ENCODE measurements around the gene SLC16A5.

DNA sequence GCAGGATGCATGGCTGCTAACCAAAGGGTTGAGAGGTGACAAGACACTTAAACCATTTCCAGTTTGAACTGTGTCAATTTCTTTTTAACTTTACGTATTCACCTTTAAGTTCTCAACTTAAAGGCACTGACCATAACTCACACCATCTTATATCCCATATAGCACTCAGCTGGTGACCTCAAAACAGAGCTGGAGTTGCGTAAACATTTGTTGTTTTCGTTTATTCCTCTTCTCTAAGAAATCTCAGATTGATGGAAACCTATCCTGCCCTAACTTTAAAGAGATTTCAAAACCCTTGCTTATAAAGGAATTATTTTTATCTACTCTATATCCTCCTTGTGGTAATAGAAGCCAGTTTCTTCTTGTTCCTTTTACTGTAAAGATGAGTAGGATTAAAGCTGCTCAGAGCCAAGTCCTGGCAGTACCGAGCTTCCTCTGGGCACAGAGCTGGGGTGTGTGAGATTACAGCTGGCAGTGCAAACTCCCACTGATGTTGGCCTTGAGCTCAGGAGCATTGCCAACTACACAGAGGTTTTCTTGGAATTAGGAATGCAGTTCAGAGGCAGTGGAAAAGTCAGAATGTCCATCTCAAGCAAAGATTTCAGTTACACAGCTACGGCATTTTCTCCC, 39.4 kb upstream of the SLC16A5 start:
- TF ChIP-seq POLR2A (IDR thresholded peaks at IDR 0.05) (no peak), POLR2AphosphoS5 (IDR thresholded peaks at IDR 0.05) (no peak), EP300 (IDR thresholded peaks at IDR 0.05) (no peak)
- TF ChIP-seq, protein P1, sequence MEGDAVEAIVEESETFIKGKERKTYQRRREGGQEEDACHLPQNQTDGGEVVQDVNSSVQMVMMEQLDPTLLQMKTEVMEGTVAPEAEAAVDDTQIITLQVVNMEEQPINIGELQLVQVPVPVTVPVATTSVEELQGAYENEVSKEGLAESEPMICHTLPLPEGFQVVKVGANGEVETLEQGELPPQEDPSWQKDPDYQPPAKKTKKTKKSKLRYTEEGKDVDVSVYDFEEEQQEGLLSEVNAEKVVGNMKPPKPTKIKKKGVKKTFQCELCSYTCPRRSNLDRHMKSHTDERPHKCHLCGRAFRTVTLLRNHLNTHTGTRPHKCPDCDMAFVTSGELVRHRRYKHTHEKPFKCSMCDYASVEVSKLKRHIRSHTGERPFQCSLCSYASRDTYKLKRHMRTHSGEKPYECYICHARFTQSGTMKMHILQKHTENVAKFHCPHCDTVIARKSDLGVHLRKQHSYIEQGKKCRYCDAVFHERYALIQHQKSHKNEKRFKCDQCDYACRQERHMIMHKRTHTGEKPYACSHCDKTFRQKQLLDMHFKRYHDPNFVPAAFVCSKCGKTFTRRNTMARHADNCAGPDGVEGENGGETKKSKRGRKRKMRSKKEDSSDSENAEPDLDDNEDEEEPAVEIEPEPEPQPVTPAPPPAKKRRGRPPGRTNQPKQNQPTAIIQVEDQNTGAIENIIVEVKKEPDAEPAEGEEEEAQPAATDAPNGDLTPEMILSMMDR (IDR thresholded peaks at IDR 0.05) = no peak
